Adipose tissue (tissue), 3 donors: ENCODE results near the gene FGFBP2. TPM values are rescaled to one million over a fixed set of nuclear protein-coding genes. Genes with fewer than 3 reads are reported as not detected.

ENCODE experiments used
- H3K27ac ChIP-seq: one replicate; pipeline ENCODE4 v1.5.1; 2013; ENCODE audit warnings: low read depth, low read length
- WGBS, 3 donors: extraction: QIAGEN DNeasy Blood & Tissue Kit; methylation state at CpG; one replicate each; pipeline ENCODE4 v1.1.7; 2013; 5-methylcytosine and 5-hydroxymethylcytosine counted together
- polyA plus RNA-seq, 3 donors: library from polyadenylated mRNA; stranded (reverse); fragments of 200-250 nt; gene quantifications; one replicate each; pipeline ENCODE4 v1.2.3, GENCODE V29; 2013
- donor health status: healthy with polysubstance abuse.
- donor health status: Bipolar disorder and iron deficiency.
- donor health status: healthy.

FGFBP2 gene
- polyA plus RNA-seq: 10 to 100 TPM in 2 of 3 donors, under 1 TPM in 1; 0.20 to 38.1 (median 27.4) TPM

DNA sequence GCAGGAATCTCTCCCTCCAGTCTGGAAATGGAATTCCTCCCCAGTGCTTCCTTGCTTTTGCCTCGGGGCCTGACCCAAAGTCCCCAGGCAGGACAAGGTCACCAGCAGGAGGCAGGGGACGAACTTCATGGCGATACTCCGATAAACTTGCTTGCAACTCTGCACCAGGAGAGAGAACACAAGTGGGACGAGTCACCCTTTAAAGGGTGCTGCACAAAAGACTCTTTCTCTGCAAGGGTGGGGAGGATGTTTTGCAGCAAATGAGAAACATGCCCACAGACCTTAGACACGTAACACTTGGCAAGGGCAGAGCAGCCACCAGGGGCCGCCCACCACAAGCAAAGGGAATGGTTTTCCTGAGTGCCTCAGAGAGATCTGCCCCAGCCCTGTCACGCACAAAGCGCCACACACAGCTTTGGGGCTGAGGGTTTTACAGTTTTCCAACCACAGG is at the start of gene FGFBP2:
Gene FGFBP2, minus strand, starts transcription at position 175 of the 451 bp plus-strand sequence. Its CDS starts 46 bp downstream, at position 129.
- H3K27ac ChIP-seq: no peak within 1 kb of the TSS
- WGBS, 3 donors: 36 to 42% (median 42%) methylated on average over 9 of the region's 9 CpGs

GRCh38 chr4:16011173-16011572 is 48.2 kb upstream of the FGFBP2 start:
- H3K27ac ChIP-seq: no peak overlapping the region
- 82 to 91% (median 87%) methylated on average over 6 of the region's 6 CpGs for WGBS, 3 donors

DNA sequence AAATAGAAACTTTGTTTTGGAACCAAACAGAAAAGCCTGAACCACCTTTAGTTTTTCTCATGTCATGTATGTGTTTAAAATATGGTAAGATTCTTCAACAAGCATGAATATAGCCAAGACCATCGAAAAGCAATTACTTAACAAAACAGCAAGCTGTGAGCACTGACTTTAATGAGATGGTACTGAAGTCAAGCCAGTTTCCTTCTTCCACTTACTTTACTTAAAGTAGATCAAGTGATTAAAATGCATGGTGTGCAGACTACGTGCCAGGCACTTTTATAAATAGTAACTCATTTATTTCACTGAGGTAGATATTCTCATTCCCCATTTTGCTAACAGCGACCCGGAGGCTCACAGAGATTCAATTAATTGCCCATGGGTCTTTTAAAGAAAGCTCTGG is 46.2 kb upstream of the FGFBP2 start:
- no peak overlapping the region for H3K27ac ChIP-seq
- 74 to 92% (median 90%) methylated on average over 4 of the region's 4 CpGs for WGBS, 3 donors

DNA sequence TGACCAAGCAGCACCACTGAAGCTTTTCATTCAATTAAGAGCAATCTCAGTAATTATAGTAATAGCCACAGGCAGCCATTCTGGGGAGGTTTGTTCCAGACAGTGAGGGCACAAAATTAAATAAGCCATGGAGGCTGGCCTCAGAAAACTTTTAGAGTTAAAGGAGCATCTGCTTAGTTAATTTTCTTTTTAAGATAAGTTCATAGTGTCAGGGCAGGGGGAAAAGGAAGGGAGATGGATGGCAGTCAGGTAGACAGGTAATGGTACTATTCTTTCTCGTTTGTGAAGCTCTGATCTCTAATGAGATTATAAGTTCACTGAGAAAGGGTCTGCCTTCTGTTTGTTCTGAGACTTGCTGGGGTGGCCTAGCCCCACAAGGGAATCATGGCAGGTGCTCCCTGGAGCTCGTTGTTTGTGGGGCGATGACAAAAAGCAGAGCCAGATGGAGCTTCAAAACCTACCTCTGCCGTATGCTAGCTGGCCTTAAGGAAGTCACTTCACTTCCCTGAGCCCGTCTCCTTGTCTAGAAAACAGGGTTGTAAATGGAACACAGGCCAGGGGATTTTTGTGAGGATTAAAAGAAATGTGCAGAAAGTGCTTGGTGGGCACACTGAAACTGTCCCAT is 44.6 kb upstream of the FGFBP2 start:
- 53 to 72% (median 71%) methylated on average over 5 of the region's 5 CpGs for WGBS, 3 donors
- no peak overlapping the region for H3K27ac ChIP-seq

DNA sequence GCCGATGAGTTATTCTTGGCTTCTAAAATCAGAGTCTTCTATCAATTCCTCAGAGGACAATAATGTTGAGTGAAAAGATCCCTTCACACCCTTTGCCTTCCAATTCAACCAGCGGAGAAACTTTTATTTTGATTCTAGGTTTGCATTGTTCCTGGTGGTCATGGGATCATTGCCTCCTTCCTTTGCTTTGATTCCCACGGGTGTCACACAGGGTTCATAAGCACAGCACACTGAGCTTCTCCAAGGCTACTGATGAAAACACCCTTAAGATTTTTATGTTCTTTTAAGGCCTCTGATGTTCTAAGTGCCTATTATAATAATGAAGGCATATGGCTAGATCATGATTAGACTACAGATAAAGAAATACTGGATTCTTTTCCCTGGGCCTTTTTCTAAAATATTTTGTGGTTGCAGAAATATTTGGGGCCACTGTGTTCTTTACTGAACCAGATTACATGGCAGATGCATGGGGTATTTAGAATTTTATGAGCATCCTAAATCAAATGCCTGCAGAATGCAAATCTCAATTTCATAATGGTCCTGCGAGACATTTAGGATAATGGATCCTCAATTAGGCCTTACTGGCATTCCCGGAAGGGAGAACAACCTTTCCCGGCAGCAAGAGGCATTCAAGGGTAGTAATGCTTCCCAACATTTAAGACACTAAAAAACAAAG is 43.9 kb upstream of the FGFBP2 start:
- WGBS, 3 donors: 83 to 87% (median 86%) methylated on average over 6 of the region's 6 CpGs

DNA sequence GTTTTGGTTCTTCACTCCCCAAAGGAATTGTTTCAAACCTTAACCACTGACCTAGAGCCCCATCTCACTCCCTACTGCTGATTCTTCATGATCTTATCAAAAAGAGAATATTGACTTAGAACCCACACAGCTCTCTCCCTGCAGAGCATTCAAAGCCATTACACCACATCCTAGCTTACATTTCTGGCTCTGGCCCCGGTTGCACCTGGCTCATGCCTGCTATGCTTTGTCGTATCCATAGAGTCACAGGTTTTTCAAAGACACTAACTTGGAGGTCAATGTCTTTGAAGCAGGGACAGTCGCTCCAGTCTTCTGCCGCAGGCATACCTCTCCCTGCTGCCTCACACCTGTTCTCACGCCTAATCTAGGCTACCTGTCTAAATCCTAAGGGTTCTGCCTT is 42.7 kb upstream of the FGFBP2 start:
- no peak overlapping the region for H3K27ac ChIP-seq
- WGBS, 3 donors: 81 to 91% (median 85%) methylated on average over 5 of the region's 5 CpGs

More for the DNA sequence above, 43.9 kb upstream of the FGFBP2 start:
- no peak overlapping the region for H3K27ac ChIP-seq

DNA sequence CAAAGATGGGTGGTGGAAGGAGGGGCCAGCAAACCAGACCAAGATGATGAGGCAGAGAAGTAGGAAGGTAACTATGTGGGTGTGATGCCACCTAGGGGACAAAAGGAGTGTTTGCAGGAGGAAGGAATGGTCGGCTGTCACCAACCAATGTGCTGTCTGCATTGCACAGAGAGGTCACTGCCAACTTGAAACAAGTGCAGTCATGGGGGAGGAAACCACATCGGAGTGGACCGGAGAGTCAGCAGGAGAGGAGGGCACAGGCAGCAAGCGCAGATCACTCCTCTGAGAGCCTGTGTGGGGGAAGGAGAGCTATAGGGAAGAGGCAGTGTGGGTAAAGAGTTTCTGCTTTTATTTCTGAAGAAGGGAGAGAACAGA is 38.5 kb upstream of the FGFBP2 start:
- WGBS, 3 donors: 0 to 3% (median 1%) methylated on average over 4 of the region's 4 CpGs
- no peak overlapping the region for H3K27ac ChIP-seq

DNA sequence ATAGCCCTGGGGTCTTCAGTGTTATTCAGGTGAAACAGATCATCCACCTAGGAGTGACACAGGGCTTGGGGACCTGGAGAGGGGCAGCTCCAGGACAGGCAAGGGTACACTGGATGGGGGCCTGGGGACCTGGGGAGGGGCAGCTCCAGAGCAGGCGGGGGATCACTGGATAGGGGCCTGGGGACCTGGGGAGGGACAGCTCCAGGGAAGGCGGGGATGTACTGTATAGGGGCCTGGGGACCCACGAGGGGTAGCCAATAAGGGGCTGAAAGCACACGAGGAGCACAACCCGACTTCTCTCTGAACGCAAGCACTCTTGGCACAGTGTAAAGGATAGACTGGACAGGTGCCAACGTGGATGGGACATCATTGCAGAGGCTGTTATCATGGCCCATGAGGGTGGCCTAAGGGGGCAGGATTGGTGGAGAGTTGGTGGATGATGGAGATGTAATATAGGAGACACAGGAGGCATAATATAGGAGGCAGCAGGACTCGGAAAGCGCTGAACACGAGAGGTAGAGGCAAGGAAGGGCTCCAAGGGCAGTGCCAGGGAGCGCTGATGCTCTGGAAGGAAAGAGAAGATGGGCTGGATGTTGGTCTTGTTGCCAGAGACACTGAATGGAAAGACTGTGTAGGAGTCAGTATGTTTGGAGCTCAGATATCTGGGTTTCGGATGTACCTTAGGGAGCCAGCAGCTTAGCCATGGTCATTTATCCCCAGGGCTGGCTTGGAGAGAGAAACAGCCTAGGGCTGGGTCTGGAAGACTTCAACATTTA is 37.9 kb upstream of the FGFBP2 start:
- 62 to 75% (median 69%) methylated on average over 12 of the region's 12 CpGs for WGBS, 3 donors
- no peak overlapping the region for H3K27ac ChIP-seq

DNA sequence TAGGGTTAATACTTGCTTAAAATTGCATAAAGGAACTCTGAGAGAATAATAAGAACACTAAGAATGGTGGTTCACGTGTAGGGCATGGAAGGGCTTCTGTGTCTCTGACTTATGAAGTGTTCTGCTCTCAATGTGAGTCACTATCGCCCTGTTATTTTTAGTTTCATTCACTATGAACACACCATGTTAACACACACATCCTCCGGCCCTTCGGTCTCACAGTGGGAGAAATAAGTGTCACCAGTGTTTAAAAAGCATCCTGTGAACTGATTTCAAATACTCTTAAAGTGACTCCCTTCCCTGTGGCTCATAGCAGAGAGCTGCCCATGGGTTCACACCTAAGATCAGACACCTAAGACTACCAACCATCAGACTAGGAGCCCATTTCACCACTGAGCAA is 33.8 kb upstream of the FGFBP2 start:
- WGBS, 3 donors: 64 to 84% (median 78%) methylated on average over 4 of the region's 4 CpGs
- H3K27ac ChIP-seq: no peak overlapping the region

GRCh38 chr4:15995826-15996225 is 32.9 kb upstream of the FGFBP2 start:
- H3K27ac ChIP-seq: no peak overlapping the region
- 88 to 95% (median 93%) methylated on average over 3 of the region's 3 CpGs for WGBS, 3 donors

- 45 to 61% (median 49%) methylated on average over 2 of the region's 2 CpGs for WGBS, 3 donors
- H3K27ac ChIP-seq: no peak overlapping the region
Observed at GRCh38 chr4:15992167-15992485, 29.2 kb upstream of the FGFBP2 start.

GRCh38 chr4:15990570-15991285 is 27.8 kb upstream of the FGFBP2 start:
- no peak overlapping the region for H3K27ac ChIP-seq
- WGBS, 3 donors: 80 to 84% (median 84%) methylated on average over 12 of the region's 12 CpGs

DNA sequence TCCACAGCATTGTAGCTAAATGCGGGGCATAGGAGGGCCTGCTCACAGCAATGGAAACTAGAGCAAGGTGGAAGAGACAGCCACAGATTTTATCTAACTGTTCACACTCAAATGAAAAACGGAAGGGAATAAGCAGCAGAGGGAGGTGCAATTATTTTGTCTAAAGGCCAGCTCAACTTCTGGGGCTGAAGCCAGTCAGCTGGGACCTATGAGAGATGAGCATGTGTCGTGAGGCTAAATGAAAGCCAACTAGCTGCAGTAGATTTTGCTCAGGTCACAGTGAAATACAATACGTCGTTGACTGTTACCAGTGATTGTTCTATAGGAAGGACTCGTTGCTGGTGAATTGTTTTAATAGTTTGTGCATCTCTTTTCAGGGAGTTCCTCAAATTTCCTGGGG is 26.4 kb upstream of the FGFBP2 start:
- WGBS, 3 donors: 63 to 80% (median 66%) methylated on average over 6 of the region's 6 CpGs
- no peak overlapping the region for H3K27ac ChIP-seq

DNA sequence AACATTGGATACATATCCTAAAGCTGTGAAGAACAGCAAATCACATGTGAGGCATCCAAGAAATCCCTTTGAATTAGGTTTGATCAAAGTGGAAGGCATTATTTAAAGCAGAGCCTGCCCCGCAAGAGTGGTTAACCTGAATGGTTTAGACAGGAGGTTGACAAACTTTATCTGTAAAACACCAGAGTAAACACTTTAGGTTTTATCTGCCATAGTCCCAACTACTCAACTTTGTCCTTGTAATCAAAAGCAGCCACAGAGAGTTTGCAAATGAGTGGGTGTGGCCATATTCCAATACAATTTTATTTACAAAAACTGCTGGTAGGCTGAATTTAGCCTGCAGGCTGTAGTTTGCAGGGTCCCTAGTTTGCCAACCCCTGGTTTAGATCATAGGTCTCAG is 25.2 kb upstream of the FGFBP2 start:
- WGBS, 3 donors: 41 to 83% (median 62%) methylated on average over 1 of the region's 1 CpG
- H3K27ac ChIP-seq: no peak overlapping the region

- H3K27ac ChIP-seq: no peak overlapping the region
- WGBS, 3 donors: 50 to 62% (median 56%) methylated on average over 5 of the region's 5 CpGs
Observed at GRCh38 chr4:15986907-15987306, 23.9 kb upstream of the FGFBP2 start.

DNA sequence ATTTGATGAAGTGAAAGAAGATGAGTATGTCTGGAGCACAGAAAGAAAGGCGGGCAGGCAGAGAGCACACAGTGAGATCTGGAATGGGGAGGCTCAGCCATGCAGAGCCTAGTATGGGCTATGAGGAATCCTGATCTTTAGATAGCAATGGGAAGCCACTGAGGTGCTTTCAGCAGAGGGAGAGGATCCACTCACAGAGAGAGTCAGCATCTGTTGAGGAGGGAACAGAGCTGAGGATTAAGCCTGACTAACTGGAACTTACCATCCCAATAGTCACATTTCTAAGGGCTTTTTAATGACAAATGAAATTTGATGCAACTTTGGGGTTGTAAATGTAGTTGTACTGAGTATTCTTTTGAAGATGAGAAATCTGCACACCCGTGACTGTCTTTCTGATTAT is 20.6 kb upstream of the FGFBP2 start:
- no peak overlapping the region for H3K27ac ChIP-seq
- WGBS, 3 donors: 81 to 88% (median 86%) methylated on average over 2 of the region's 2 CpGs

- no peak overlapping the region for H3K27ac ChIP-seq
- WGBS, 3 donors: 88 to 95% (median 92%) methylated on average over 8 of the region's 8 CpGs
Observed at GRCh38 chr4:15982842-15983524, 20.0 kb upstream of the FGFBP2 start.
